SK-N-SH treated with all-trans-retinoic acid at 6 μM for 48 hours (cell line): ENCODE measurements around the gene FHIT.

Source experiments
- ARNTL ChIP-seq: fragments of 450-650 bp; formaldehyde crosslinking; IDR thresholded peaks from 2 replicates; pipeline ENCODE4 v1.5.0; 2020; ENCODE audit warnings: low read depth, mild to moderate bottlenecking, moderate library complexity, borderline replicate concordance
- CREB5 ChIP-seq: fragments of 250-450 bp; sonication (Bioruptor Pico); IDR thresholded peaks from 2 replicates; pipeline ENCODE4 v1.5.1; 2020; ENCODE audit warnings: low read depth, mild to moderate bottlenecking, moderate library complexity
- CSDC2 ChIP-seq: fragments of 250-450 bp; sonication (Bioruptor Pico); IDR thresholded peaks from 2 replicates; pipeline ENCODE4 v1.5.0; 2020; ENCODE audit warnings: mild to moderate bottlenecking, moderate library complexity
- ESRRG ChIP-seq: fragments of 250-450 bp; sonication (Bioruptor Pico); IDR thresholded peaks from 2 replicates; pipeline ENCODE4 v1.6.1; 2021; ENCODE audit warnings: mild to moderate bottlenecking
- ISL1 ChIP-seq: fragments of 250-450 bp; sonication (Bioruptor Pico); IDR thresholded peaks from 2 replicates; pipeline ENCODE4 v2.1.2; 2022; ENCODE audit warnings: mild to moderate bottlenecking, moderate library complexity
- PATZ1 ChIP-seq: fragments of 250-450 bp; sonication (Bioruptor Pico); IDR thresholded peaks from 2 replicates; pipeline ENCODE4 v1.8.0; 2020; ENCODE audit warnings: mild to moderate bottlenecking, moderate library complexity, borderline replicate concordance
- POU6F1 ChIP-seq: fragments of 250-450 bp; sonication (Bioruptor Pico); IDR thresholded peaks from 2 replicates; pipeline ENCODE4 v1.8.0; 2021; ENCODE audit warnings: low read depth, mild to moderate bottlenecking, moderate library complexity, borderline replicate concordance
- RARB ChIP-seq: fragments of 250-450 bp; sonication (Bioruptor Pico); IDR thresholded peaks from 2 replicates; pipeline ENCODE4 v1.8.0; 2021; ENCODE audit warnings: mild to moderate bottlenecking, moderate library complexity
- ZFP3 ChIP-seq: fragments of 250-450 bp; sonication (Bioruptor Pico); IDR thresholded peaks from 2 replicates; pipeline ENCODE4 v1.5.0; 2020; ENCODE audit warnings: mild to moderate bottlenecking, moderate library complexity
- ZNF8 ChIP-seq: fragments of 450-650 bp; formaldehyde crosslinking; IDR thresholded peaks from 2 replicates; pipeline ENCODE4 v1.5.0; 2020; ENCODE audit warnings: mild to moderate bottlenecking, moderate library complexity

GRCh38 chr3:60798456-60798855 is 452.8 kb downstream of the FHIT start:
- TF ChIP-seq ZFP3 (CRISPR knock-in tag) (no peak), PATZ1 (no peak), ARNTL (CRISPR knock-in tag) (no peak), ZNF8 (CRISPR knock-in tag) (no peak), ESRRG (CRISPR knock-in tag) (no peak), POU6F1 (CRISPR knock-in tag) (no peak), CREB5 (CRISPR knock-in tag) (no peak), ISL1 (no peak), RARB (CRISPR knock-in tag) (no peak), CSDC2 (CRISPR knock-in tag) (no peak)
